ENCODE measurements around the gene RBMS3.
"Not testable (repeated sequence)": the region's sequence is repeated elsewhere in the genome, so short reads cannot be mapped to it uniquely, and the experiment has no call there.

The RBMS3 gene

DNA sequence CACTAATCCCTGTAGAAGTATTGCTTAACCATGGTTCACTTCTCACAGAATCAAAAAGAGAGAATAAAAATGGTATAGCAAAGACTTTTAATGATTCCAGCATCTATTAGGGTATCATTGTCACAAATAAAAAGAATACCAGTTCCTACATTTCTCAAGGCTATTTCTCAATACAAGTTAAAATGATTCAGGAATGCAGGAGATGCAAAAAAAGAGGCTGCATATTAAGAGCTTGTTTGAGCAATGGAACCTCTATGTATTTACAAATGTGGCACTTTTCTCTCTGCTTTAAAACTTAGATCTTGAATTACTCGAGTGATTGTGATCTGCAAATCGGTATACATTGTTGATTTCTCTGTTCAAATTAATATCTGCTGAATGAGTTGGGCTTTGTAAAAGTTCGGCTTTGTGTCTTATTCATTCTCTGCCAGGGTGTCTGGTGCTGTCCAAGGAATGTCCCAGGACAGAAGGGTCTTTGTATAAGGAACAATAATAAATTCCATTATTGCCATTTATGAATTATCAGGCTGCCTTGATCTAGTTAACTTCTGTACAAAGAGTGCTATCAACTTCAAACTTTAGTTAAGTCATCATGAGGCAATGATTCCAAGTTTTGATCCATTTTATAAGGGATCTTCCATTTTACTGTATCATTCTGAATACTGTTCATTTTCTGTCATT, 364.2 kb downstream of the RBMS3 start:
- no peak for FAIRE-seq
- DNase-seq (ENCODE audit: insufficient read length, low spot score) = no peak

DNA sequence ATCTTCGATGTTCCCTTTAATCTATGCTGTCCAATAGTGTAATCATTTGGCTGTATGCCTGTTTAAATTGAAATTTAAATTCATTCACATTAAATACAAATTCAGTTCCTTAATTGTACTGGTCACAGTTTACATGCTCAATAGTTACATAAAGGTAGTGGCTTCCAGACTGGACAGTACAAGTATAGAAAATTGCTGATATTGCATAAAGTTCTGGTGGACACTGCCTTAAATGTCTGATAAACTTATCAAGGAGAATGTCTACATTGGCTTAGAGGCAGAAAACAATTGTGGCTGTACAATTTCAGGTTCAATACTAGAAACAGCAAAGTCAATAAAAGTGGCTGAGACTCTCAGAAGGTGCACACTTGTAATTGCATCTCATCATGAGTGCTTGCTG, 365.2 kb downstream of the RBMS3 start:
- FAIRE-seq (no peak), DNase-seq (ENCODE audit: insufficient read length, low spot score) (no peak)

DNA sequence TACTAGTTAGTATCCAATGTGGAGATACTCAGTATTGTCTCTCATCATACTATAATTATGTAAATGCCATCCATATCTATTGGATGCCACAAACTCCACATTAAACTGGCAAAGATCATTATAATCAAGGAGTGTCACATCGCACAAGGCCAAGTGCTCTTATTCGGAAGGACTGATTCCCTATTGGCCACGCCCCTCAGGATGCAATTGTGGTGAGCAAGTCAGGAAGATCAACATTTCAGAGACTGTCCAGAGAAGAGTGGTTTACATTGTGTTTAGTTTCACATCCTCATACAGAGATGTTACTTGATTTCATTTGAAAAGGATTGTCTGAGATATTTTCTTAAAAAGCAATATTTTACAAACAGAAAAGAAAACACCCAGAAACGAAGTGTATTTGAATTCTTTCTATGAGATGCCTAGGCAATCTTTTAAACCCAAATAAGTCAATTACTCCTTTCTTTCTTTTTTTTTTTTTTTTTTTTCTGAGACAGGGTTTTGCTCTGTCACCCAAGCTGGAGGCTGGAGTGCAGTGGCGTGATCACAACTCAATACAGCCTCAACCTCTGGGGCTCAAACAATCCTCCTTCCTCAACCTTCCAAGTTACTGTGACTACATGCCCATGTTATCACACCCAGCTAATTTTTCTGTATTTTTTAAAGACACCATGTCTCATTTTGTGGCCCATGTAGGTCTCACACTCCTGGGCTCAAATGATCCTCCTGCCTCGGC, 369.1 kb downstream of the RBMS3 start:
- FAIRE-seq (no peak), DNase-seq (ENCODE audit: insufficient read length, low spot score) (no peak)

DNA sequence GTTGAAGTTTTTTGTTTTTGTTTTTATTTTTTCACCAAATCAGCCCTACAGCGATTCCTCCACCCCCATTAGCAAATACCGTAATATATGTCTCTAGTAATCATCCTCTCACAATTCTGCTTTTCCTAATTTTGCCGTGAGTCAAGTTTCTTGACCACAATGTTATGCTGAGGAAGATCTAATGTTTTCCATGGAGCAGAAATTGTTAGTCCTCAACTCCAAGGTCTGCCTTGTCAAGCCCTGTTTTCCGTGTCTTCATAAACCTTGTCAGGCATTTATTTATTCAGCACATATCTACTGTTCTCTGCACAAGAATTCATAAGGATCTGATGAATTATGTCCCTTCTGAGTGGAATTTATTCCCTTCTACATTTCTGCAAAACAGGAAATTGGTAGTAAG, 372.8 kb downstream of the RBMS3 start:
- FAIRE-seq (no peak), DNase-seq (ENCODE audit: insufficient read length, low spot score) (no peak)

DNA sequence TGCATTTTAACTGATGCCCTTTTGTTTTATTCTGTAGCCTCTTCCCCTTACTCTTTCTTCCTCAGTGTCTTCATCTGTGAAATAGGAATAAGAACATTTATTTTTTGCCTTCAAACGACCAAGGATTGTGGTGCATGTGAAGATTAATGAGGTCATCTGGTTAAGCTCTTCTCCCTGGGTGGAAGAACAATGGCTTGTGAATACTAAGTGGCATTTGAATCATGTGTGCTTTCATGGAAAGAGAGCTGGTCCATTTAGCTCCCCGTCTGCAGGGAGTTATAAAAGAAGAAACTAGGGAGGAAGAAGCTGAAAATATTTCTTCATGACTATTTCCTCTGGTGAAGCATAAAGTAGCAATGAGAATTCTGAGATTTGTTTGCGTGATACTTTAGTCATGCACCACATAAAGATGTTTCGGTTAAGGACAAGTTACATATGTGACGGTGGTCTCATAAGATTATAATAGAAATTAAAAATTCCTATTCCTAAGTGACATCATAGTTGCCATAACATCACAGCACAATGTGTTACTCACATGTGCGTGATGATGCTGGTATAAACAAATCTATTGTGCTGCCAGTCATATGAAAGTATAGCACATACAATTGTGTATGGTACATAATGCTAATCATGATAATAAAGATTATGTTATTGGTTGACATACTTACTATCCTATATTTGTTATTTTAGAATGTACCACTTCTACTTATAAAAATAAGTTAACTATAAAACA, 374.3 kb downstream of the RBMS3 start:
- DNase-seq (ENCODE audit: insufficient read length, low spot score) = no peak
- no peak for FAIRE-seq

DNA sequence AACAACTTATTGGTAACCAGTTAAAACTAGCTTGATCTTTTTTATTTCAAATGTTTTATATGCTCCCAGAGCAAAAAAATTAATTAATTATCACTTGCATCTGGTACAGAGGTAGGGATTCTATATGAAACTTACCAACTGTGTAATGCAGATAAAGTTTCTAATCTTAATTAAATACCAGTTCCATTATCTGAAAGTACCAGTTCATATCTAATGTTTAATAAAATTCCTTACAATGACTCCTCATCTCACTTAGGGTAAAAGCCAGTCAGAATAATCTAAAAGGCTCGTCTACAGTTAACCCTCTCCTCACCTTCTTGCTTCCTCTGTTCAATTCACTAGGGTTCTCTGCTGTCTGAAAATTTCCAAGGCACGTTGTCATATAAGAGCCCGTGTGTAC, 384.8 kb downstream of the RBMS3 start:
- DNase-seq (ENCODE audit: insufficient read length, low spot score) (no peak), FAIRE-seq (no peak)

DNA sequence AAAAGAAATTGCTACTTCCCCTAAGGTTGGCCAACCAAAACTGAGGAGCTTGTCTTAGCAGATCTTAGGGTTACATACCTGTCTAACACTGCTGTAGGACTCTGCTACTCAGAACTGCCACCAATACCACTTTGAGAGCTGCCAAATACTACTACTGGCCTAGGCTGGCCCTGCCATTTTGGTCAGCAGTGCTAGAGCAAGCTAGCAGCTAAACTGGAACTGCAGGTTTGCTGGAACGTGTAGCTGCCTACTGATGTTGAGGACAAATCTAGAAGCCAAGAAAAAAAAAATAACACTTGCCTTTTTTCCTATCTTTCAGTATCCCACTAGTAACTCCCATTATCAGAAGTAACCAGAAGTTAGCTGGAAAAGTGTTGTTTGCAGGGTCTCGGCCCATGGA, 387.4 kb downstream of the RBMS3 start:
- DNase-seq (ENCODE audit: insufficient read length, low spot score) (no peak), FAIRE-seq (no peak)

DNA sequence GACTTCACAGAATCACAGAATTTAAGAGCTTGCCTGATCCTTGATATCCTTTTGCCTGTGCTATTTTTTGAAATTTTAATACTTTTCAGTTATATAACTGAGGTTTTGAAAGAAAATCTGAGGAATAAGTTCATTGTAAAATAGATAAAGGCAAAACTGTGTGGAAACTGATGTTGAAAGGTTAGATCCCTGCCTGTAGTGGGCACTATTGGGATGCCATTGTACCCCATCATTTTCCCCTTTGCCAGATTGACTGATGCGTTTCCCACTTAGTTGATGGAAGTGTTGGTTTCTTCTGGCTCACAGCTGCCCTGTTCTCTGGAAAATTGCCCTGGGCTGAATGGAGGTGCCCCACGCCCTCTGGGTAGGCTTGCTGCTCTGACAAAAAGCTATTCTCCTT, 387.9 kb downstream of the RBMS3 start:
- FAIRE-seq = no peak
- DNase-seq (ENCODE audit: insufficient read length, low spot score) = no peak

DNA sequence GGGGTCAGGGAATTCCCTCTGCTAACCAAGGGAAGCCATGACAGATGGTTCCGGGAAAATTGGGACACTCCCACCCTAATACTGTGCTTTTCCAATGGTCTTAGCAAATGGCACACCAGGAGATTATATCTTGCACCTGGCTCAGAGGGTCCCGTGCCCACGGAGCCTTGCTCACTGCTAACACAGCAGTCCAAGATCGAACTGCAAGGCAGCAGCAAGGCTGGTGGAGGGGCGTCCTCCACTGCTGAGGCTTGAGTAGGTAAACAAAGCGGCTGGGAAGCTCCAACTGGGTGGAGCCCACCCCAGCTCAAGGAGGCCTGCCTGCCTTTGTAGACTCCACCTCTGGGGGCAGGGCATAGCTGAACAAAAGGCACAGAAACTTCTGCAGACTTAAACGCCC, 389.6 kb downstream of the RBMS3 start:
- FAIRE-seq; DNase-seq (ENCODE audit: insufficient read length, low spot score): not testable (repeated sequence)

DNA sequence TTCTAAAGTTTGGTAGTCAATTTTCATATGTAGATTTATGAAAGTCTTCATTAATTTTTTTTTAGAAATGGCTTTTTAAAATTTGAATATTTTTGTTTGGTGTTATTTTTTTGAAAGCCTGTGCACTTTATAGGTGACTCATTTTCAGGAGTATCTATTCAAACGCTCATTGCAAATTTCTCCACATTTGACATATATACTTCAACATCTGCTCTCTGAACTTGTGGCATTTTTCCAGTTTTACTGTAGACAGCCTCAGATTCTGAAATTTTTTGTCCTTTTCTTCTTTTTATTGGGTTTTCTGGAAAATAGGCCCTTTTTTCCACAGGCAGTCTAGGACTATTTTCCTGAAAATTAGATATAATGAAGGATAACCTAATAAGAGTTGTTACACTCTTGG, 396.6 kb downstream of the RBMS3 start:
- FAIRE-seq (no peak), DNase-seq (ENCODE audit: insufficient read length, low spot score) (no peak)

DNA sequence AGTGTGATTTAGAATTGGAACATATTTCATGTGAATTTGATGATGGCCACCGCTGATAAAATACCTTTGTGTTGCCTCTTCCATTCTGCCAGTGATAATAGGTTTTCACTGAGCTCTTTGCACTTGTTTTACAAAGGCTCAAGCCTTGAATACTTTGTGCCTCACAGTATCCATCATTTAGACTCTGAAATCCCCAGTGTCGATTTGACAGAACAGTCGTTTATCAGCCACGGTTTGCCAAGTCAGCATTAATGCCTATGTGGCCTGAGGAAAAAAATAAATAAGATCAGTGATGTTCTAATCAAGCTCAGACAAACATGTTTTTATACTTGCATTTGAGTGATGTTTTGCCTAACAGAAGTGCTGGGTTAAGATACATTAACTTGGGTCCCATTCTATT, 399.1 kb downstream of the RBMS3 start:
- DNase-seq (ENCODE audit: insufficient read length, low spot score) (no peak), FAIRE-seq (no peak)

DNA sequence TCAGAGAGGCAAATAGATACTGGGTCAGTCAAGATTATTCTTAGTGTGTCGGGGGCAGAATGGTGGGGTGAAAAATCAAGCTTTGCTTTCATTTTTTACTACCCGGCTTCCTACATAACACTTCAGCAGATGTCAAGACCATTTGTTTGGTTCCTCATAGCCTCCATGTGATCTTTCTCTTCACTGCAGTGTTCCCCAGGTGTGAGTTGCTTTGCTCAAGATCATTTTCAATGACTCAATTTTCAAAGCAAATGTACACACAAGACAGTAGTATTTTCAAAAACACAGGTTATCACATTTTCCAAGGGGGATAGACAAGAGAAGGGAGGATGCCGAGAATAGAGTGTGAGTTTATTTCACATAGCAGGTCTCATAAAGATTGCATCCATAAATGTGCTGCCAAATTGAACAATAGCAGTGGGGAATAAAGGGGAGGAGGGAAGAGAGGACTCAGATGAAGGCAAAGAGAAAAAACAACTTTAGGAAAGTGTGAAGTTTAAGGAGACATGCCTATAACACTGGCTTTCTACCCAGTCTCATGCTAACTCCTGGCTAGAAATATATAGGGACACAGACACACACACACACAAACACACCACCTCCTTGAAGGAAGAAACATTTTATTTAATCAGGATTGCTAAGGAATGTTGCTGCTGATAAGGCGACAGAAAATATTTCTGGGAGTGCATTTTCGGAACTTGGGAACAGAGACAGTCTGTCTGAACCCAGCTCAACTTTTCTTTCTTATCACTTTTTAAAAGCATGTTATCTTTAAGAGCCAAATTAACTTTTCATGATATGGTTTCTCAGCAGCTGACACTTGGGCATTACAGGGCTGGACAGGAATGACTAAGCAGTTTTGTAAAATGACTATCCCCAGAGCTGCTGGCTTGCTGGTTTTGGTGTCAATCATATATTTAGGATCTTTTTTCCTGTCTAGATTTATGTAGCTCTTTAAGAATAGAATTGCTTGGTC, 402.4 kb downstream of the RBMS3 start:
- peak; percentile 33 for FAIRE-seq
- no peak for DNase-seq (ENCODE audit: insufficient read length, low spot score)

DNA sequence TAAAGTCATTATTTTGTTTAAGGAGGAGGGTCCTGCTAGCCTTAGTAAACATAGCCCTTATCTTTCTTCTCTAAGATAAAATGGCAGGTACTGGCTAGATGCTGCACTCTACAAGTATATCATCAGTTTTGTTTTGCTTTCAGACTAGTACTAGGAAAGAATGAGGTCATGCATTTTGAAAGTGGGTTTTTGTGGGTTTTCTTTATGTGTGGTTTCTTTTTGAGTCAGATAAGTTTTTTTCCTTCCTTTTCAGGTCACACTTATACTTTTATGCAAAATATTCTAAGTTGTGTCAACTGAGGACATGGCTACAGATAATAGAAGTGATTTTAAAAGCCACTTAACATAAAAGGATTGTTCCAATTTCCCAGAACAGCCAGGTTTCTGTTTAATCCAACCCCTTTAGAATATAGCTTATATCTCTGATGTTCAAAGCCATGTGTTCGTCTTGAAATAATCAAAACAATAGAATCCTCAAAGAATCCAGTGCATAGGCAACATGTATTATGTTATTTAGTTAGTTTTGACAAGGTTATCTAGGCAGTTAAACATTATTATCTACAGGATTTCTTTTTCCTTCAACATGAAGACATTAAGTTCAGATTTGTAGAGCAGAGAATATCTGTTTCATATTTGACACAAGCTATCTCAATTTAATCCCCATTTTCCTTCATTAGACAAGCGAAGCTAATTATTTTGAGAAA, 406.2 kb downstream of the RBMS3 start:
- peak; percentile 89 for FAIRE-seq
- peak; percentile 23 for DNase-seq (ENCODE audit: insufficient read length, low spot score)

DNA sequence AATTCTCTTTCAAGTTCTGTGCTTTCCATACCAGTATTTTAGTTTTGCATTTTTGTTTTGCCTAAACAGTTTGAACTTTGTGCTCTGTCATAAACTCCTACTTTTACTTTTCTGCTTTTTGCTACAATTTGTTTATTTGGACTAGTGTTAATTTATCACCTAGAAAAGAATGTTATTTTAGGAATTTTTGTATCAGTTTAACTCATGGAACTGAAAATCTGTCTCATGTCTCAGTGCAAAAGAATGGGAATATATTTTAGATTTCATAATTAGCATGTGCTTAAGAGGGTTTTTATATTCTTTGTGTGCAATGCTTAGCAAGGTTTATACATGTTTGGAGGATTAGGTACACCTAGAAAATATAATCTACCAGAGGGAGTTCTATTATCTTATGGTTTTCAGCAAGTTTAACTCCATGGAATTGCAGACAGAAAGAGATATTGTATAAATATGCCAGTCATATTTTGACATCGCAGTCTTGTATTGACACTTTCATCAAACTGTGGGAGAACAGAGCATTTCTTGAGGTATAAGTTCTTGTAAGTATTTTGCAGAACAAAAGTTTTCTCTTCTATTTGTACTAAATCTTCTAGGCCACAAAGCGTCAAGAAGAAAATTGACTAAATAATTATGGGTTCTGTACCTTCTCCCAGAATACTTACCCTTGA, 409.9 kb downstream of the RBMS3 start:
- FAIRE-seq (no peak), DNase-seq (ENCODE audit: insufficient read length, low spot score) (no peak)

DNA sequence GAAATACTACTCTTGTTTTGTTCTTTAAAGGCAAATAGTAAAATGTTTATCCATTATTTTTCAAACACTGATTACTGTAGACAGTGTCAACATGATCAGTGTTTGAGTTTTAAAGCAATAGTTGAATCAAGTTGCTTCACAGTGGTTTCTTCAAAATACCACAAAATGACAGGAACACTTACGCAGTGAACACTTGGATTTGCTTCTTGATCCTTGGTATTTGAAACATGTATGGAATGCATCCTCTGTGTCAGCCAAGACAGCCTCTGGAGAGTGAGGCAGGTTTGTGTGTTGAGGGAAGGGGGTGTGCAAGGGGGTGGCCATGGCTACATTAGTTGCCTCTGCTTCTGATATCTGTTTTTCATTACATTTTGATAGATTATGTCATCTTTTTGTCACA, 413.0 kb downstream of the RBMS3 start:
- DNase-seq (ENCODE audit: insufficient read length, low spot score) (no peak), FAIRE-seq (no peak)

DNA sequence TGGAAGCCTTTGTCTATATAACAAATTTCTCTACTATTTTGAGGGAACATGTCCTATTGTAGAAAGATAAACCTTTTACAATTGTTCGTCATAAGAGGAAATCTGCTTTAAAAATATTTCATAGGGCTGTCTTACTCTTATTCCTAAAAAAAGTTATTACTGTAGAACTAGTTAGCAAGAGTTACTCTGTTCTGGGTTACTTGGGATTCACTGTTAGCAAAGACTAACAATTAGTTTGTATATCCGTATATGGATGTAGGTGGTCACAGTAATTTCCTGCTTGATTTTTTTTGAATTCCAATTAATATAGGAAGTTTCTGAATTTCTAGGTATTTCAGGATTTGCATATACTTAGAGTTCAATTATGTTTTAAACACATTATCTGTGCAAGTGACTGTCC, 413.5 kb downstream of the RBMS3 start:
- no peak for FAIRE-seq
- DNase-seq (ENCODE audit: insufficient read length, low spot score) = no peak

DNA sequence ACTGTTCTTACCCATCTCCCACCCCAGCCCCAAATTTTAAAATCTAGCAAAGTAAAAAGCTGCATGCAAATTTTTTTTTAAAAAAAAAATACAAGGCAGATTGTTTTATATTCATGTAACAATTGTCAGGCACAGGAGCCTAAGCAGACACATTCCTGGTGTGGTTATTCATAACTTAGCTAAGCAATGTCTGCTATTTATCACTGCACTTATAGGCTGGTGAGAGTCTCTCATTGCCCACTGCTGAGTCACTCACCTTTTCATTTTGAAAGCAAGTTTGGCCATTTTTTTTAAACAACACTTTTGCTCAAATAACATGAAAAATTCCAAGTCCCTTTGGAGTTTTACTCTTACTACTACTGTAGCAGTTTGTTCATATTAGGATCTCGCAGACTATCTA, 413.9 kb downstream of the RBMS3 start:
- FAIRE-seq = no peak
- no peak for DNase-seq (ENCODE audit: insufficient read length, low spot score)

DNA sequence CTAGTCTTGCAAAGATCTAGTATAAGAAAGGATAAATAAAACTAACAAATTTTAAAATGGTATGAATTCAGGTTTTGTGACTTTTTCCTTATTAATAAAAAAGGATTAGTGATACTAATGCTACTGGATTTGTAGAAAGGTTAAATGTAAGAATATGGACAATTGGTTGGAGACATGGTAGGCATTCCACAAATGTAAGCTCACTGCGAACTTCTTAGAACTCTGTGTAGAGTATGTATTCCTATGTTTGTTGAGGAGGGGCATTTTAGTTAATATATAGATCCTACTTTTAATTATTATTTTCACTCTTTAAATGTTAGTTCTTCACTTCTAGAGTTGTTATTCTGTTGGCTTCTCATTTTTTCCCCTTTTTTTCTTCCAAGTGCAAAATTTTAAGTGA, 414.3 kb downstream of the RBMS3 start:
- DNase-seq (ENCODE audit: insufficient read length, low spot score) = no peak
- no peak for FAIRE-seq

DNA sequence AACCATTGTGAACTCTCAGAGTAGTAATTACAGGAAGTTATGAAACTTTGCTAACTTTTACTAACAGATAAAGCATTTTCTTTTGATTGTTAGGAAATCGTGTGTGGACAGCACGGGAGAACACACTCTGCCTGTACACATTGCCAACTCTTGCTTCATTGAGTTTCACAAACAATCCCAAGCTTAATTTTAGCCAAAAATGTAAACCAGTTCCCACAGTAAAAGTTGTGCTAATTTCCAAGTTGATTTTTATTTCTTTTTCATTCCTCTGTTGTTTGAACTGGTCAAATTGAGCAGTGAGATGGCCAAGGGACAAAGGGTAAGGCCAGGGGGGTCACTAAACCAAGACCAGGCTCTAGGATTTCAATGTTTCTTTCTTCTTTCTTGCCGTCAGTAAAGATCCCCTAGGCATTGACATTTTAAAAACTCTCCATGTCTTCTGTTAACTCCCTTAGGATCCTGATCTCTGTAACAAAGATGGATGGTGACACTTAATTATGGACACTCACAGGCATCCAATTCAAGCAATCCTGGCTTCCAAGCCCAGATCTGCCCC, 414.9 kb downstream of the RBMS3 start:
- FAIRE-seq (no peak), DNase-seq (ENCODE audit: insufficient read length, low spot score) (no peak)

Measured in GM19239 (cell line).